ENCODE results near the gene ZNF189.

DNA sequence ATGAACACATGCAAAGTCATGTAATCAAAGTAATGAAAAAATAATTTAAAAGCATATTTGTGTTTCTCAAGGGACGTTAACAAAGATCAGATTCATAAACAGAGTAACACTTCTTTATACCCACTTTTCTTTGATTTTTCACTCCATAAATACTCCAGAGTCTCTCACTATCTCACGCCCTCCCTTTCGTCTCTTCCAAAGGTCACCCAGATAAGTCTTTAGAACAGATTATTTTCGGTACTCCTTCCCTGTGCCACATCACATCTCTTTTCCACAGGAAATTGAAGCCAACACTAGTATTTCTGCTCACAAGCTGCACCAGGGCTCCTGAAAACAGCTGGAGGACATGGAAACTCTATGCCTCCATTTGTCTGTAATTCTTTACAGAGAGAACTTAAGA, 52.3 kb downstream of the ZNF189 start:
- TF ChIP-seq POLR2A (IDR thresholded peaks at IDR 0.05; ENCODE audit: low read depth, low read length) (no peak), POLR2AphosphoS5 (IDR thresholded peaks at IDR 0.05; ENCODE audit: low read depth, low read length) (no peak)

All from GM12892 (cell line).